ENCODE results near the gene TRAIP.

Gene TRAIP

DNA sequence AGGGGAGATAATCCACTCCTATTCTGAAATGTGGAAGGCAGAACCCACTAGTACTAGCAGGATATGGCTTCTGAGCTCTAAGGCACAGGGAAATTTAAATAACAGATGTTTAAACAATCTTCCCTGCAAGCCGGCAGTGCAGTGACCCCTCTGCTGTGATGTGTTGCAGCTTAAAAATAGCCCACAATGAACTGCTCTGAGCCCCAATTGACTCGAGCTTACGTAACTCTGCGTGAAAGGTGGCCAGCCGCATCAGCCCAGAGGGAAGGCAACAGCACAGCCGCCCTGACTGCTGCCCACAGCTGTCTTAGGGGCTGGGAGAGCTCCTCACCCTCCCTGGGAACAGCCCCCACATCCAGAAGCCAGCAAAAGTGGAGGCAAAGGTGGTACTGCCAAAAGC, 25.8 kb upstream of the TRAIP start:
- H3K4me3 ChIP-seq (ENCODE audit: low read depth, low read length): no peak overlapping the region
- DNase-seq (ENCODE audit: low read depth): no peak
- TF ChIP-seq, protein P1, sequence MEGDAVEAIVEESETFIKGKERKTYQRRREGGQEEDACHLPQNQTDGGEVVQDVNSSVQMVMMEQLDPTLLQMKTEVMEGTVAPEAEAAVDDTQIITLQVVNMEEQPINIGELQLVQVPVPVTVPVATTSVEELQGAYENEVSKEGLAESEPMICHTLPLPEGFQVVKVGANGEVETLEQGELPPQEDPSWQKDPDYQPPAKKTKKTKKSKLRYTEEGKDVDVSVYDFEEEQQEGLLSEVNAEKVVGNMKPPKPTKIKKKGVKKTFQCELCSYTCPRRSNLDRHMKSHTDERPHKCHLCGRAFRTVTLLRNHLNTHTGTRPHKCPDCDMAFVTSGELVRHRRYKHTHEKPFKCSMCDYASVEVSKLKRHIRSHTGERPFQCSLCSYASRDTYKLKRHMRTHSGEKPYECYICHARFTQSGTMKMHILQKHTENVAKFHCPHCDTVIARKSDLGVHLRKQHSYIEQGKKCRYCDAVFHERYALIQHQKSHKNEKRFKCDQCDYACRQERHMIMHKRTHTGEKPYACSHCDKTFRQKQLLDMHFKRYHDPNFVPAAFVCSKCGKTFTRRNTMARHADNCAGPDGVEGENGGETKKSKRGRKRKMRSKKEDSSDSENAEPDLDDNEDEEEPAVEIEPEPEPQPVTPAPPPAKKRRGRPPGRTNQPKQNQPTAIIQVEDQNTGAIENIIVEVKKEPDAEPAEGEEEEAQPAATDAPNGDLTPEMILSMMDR (IDR thresholded peaks at IDR 0.05; ENCODE audit: insufficient read depth, low read depth, low read length, missing control alignments): no peak

DNA sequence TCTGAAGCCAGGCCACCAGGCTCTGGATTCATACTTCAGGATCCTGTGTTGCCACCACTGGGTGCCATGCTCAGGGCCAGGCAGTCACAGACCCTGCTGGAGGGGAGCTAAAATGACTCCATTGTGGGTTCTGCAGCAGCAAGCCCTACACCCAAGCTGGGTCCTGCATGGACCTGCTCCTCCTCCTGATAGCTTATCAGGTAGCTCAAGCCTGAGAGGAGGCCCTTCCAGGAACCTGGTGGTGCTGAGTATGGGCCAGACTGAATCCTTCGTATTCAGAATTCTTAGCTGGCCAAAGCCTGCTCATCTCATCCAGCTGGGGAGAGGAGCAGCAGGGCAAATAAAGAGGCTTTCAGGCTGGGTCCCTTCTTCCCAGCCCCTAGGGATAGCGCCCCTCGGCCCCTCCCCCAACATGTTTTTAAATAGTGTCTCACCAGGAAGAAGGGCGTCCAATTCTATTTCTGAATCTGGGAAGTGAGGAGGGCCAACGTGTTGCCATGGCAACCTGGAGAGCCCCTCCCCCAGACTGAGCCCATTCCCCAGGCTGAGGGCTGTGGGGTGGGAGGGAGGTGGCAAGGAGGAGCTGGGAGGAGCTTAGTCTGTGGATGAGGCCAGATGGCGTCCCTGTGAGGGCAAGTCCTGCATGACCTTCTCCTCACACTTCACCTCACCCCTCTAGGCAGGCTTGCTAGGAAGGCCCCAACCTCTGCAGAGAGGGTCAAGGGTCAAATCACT, 24.4 kb upstream of the TRAIP start:
- TF ChIP-seq, protein P1 (IDR thresholded peaks at IDR 0.05; ENCODE audit: insufficient read depth, low read depth, low read length, missing control alignments): no peak
- no peak for DNase-seq (ENCODE audit: low read depth)
- no peak overlapping the region for H3K4me3 ChIP-seq (ENCODE audit: low read depth, low read length)

DNA sequence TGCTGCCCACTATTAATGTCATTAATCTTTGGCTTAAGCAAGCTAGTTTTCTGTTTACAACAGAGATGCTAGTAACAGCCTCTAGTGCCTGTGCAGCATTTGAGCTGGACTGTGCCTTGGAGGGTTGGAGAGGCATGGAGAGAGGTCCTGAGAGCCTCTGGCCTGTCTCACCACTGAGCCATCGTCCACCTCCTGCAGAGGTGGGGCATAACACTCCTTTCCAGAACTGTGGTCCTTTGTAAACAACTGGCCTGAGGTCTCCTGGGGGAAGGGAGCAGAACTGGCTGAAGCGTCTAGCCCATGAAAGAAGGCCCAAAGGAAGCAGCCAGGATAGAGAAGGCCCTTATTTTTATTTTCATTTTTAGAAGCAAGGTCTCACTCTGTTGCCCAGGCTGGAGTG, 23.4 kb upstream of the TRAIP start:
- DNase-seq (ENCODE audit: low read depth): no peak
- TF ChIP-seq, protein P1 (IDR thresholded peaks at IDR 0.05; ENCODE audit: insufficient read depth, low read depth, low read length, missing control alignments): no peak
- no peak overlapping the region for H3K4me3 ChIP-seq (ENCODE audit: low read depth, low read length)

DNA sequence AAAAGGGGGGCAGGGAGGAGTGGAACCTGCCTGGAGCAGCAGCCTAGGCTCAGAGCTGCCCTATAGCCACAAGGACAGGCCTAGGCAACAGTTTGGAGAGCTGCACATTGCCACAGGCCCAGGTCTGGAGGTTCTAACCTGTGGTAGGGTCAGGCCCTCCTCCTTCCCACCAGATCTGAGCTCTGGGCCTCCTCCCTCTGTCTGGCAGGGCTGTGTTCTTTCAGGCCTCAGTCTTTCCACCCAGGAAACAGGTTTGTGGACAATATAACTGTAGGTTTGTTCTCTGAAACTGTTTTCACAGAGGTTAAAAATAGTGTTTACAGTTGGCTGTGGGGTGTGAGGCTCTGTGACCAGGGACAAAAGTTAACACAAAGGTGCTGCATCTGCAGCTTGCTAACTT, 22.3 kb upstream of the TRAIP start:
- H3K4me3 ChIP-seq (ENCODE audit: low read depth, low read length): no peak overlapping the region
- no peak for DNase-seq (ENCODE audit: low read depth)
- TF ChIP-seq, protein P1 (IDR thresholded peaks at IDR 0.05; ENCODE audit: insufficient read depth, low read depth, low read length, missing control alignments): no peak

DNA sequence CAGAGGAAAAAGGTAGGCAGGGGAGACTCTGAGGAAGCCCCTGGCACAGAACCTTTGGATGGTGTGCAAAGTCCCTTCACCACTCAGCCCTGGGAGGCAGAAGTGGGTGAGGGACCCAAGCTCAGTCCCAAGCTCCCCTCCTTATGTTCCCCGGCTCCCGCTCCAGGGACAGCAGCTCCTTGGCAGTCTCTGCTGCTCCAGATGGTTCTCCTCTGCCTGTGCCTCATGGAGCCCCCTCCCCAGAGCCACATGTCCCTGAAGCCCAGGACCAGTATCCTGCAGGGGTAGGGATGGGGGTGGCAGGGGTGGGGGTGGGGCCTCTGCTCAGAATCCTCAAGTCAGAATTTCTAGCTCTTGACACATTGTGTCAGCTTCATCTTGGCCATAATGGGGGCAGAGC, 21.4 kb upstream of the TRAIP start:
- H3K4me3 ChIP-seq (ENCODE audit: low read depth, low read length): no peak overlapping the region
- no peak for DNase-seq (ENCODE audit: low read depth)
- TF ChIP-seq, protein P1 (IDR thresholded peaks at IDR 0.05; ENCODE audit: insufficient read depth, low read depth, low read length, missing control alignments): no peak

DNA sequence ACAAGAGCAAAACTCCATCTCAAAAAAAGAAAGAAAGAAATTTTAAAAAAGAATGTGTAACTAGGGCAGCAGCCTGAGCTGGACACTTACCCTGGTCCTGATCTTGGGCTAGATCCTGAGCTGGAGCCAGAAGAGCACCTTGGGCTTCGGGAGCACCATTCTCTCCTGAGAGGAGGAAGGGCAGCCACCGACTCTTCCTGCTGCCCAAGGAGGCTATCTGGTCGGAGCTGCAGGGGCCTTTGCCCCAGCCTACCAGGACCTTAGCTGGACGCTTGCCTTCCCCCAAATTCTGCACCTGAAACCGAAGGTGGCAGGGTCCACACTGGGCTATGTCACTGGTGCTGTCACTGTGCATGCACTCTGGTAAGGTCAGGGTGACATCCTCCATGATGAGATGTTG, 20.2 kb upstream of the TRAIP start:
- no peak for DNase-seq (ENCODE audit: low read depth)
- TF ChIP-seq, protein P1 (IDR thresholded peaks at IDR 0.05; ENCODE audit: insufficient read depth, low read depth, low read length, missing control alignments): no peak
- H3K4me3 ChIP-seq (ENCODE audit: low read depth, low read length): no peak overlapping the region

DNA sequence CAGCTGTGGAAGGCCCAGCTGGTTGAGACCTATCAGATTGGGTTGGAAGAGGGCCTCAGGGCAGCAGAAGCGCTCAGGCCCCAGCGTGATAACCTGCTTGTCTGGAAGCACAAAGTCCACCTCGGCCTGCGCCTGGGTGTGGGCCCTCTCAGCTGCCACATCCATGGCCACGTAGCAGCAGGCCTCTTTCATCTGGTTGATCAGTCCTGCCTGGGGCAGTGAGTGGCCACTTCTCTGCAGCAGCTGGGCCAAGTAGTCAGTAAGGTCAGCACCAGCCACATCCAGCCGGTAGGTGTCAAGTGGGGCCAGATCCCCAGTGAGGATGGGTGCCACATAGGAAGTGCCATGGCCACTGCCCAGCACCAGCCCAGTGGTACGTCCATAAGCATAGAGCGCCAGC, 17.3 kb upstream of the TRAIP start:
- no peak for DNase-seq (ENCODE audit: low read depth)
- H3K4me3 ChIP-seq (ENCODE audit: low read depth, low read length): no peak overlapping the region
- TF ChIP-seq, protein P1 (IDR thresholded peaks at IDR 0.05; ENCODE audit: insufficient read depth, low read depth, low read length, missing control alignments): no peak
